ENCODE results near the gene MRPL1.
"Not testable (repeated sequence)": the region's sequence is repeated elsewhere in the genome, so short reads cannot be mapped to it uniquely, and the experiment has no call there.

The MRPL1 gene

GRCh38 chr4:77922158-77923094 lies 59.8 kb downstream of the MRPL1 start:
- TF ChIP-seq, protein P1, sequence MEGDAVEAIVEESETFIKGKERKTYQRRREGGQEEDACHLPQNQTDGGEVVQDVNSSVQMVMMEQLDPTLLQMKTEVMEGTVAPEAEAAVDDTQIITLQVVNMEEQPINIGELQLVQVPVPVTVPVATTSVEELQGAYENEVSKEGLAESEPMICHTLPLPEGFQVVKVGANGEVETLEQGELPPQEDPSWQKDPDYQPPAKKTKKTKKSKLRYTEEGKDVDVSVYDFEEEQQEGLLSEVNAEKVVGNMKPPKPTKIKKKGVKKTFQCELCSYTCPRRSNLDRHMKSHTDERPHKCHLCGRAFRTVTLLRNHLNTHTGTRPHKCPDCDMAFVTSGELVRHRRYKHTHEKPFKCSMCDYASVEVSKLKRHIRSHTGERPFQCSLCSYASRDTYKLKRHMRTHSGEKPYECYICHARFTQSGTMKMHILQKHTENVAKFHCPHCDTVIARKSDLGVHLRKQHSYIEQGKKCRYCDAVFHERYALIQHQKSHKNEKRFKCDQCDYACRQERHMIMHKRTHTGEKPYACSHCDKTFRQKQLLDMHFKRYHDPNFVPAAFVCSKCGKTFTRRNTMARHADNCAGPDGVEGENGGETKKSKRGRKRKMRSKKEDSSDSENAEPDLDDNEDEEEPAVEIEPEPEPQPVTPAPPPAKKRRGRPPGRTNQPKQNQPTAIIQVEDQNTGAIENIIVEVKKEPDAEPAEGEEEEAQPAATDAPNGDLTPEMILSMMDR (IDR thresholded peaks at IDR 0.05; ENCODE audit: low read depth, low read length): no peak
- DNase-seq (ENCODE audit: low read depth in 2 of 2): peak; percentile 45 to 69
- H3K4me3 ChIP-seq (replicated peaks in 1 of 2; ENCODE audit: low read depth in 2 of 2, low read length in 2 of 2): no peak overlapping the region

GRCh38 chr4:77927991-77928925 lies 65.6 kb downstream of the MRPL1 start:
- TF ChIP-seq, protein P1 (IDR thresholded peaks at IDR 0.05; ENCODE audit: low read depth, low read length): no peak
- peak; percentile 58 to 63 for DNase-seq (ENCODE audit: low read depth in 2 of 2)

GRCh38 chr4:77930154-77930639 lies 67.6 kb downstream of the MRPL1 start:
- DNase-seq (ENCODE audit: low read depth in 2 of 2): no peak
- TF ChIP-seq, protein P1 (IDR thresholded peaks at IDR 0.05; ENCODE audit: low read depth, low read length): no peak
- H3K4me3 ChIP-seq (replicated peaks in 1 of 2; ENCODE audit: low read depth in 2 of 2, low read length in 2 of 2): no peak overlapping the region

More at GRCh38 chr4:77927991-77928925, 65.6 kb downstream of the MRPL1 start:
- no peak overlapping the region for H3K4me3 ChIP-seq (replicated peaks in 1 of 2; ENCODE audit: low read depth in 2 of 2, low read length in 2 of 2)

DNA sequence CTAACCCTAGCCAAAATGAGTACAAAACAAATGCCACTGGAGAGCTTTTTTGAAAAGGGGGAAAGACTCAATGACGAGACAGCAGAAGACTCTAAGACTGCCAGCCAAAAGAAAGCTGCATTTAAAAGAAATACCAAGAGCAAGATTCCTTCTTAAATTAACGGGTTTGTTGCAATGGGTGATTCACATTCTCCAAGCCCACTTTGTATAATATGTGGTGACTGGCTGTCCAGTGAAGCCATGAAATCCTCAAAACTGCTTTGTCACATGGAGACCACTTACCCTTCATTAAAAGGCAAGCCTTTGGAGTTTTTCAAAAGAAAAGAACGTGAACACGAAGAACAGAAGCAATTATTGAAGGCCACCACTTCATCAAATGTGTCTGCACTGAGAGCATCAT lies 68.2 kb downstream of the MRPL1 start:
- DNase-seq (ENCODE audit: low read depth in 2 of 2): no peak
- no peak overlapping the region for H3K4me3 ChIP-seq (replicated peaks in 1 of 2; ENCODE audit: low read depth in 2 of 2, low read length in 2 of 2)
- TF ChIP-seq, protein P1 (IDR thresholded peaks at IDR 0.05; ENCODE audit: low read depth, low read length): no peak

GRCh38 chr4:77931452-77932135 lies 69.0 kb downstream of the MRPL1 start:
- TF ChIP-seq, protein P1 (IDR thresholded peaks at IDR 0.05; ENCODE audit: low read depth, low read length): no peak
- peak; percentile 80 to 87 for DNase-seq (ENCODE audit: low read depth in 2 of 2)

DNA sequence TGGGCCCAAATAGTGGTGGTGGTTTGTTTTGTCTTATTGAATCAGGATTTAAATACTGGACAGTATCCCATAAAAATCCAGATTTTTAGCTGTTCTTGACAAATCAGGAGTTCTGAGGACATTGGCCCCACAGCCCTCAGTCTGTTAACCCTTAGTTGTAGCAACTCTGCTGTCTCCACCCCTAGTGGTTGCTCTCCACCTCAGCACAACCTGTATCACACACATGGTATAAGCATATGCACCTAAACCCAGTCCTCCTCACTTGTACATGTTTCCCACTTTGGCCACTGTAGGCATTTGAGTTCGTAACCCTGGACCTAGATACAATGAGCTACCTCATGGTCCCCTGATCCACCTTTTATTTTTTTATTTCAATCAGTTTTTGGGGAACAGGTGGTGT lies 75.9 kb downstream of the MRPL1 start:
- TF ChIP-seq, protein P1 (IDR thresholded peaks at IDR 0.05; ENCODE audit: low read depth, low read length): no peak
- H3K4me3 ChIP-seq (replicated peaks in 1 of 2; ENCODE audit: low read depth in 2 of 2, low read length in 2 of 2): no peak overlapping the region
- no peak for DNase-seq (ENCODE audit: low read depth in 2 of 2)

More at GRCh38 chr4:77931452-77932135, 69.0 kb downstream of the MRPL1 start:
- no peak overlapping the region for H3K4me3 ChIP-seq (replicated peaks in 1 of 2; ENCODE audit: low read depth in 2 of 2, low read length in 2 of 2)

GRCh38 chr4:77945929-77946328 lies 83.3 kb downstream of the MRPL1 start:
- not testable (repeated sequence) for DNase-seq (ENCODE audit: low read depth in 2 of 2); H3K4me3 ChIP-seq (replicated peaks in 1 of 2; ENCODE audit: low read depth in 2 of 2, low read length in 2 of 2)

All from cardiac fibroblast (primary cell).